Effector memory CD4-positive, alpha-beta T cell (primary cell): Measurements from ENCODE around the gene BRINP3.

Experiments used
- DNase-seq, 3 donors: peaks; one replicate each; pipeline ENCODE4 v3.0.0-alpha.2; 2020
- H3K27ac ChIP-seq: 2 replicates; pipeline ENCODE4 v1.7.0; 2013; ENCODE audit warnings: mild to moderate bottlenecking, low read length, moderate library complexity; ENCODE audit not compliant: insufficient read depth, poor library complexity, severe bottlenecking
- H3K27me3 ChIP-seq: replicated peaks from 2 replicates; pipeline ENCODE4 v1.7.0; 2013; ENCODE audit warnings: mild to moderate bottlenecking, low read length; ENCODE audit not compliant: insufficient read depth, control insufficient read depth, poor library complexity, severe bottlenecking
- H3K36me3 ChIP-seq: 2 replicates; pipeline ENCODE4 v1.7.0; 2013; ENCODE audit warnings: mild to moderate bottlenecking, low read length, moderate library complexity; ENCODE audit not compliant: control insufficient read depth, insufficient read depth
- H3K4me1 ChIP-seq: 2 replicates; pipeline ENCODE4 v1.7.0; 2013; ENCODE audit warnings: low read length, mild to moderate bottlenecking; ENCODE audit not compliant: control insufficient read depth, insufficient read depth, poor library complexity, severe bottlenecking
- H3K4me3 ChIP-seq: 2 replicates; pipeline ENCODE4 v1.7.0; 2013; ENCODE audit warnings: low read length, low read depth, mild to moderate bottlenecking; ENCODE audit not compliant: insufficient read depth, poor library complexity, severe bottlenecking
- H3K9me3 ChIP-seq: 2 replicates; pipeline ENCODE4 v1.7.0; 2013; ENCODE audit warnings: mild to moderate bottlenecking, low read length, moderate library complexity; ENCODE audit not compliant: control insufficient read depth

The BRINP3 gene

DNA sequence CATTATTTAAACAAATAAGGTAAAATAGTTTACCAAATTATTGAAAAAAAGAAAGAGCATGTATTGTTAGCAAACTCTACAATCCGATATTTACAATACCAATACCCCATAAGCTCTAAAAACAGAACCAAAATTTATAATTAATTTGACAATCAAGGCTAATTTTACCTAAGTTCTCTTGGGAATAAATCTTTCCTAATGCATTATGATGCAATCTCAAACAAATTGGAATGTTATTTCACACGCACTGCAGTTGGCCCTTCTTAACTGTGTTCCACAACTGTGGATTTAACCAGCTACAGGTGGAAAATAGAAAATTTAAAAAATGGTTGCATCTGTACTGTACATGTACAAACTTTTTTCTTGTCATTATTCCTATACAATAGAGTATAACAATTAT, 300.1 kb downstream of the BRINP3 start:
- no peaks in the 10 kb centered on the region for H3K36me3 ChIP-seq
- H3K4me1 ChIP-seq = no peaks in the 10 kb centered on the region
- no peaks in the 10 kb centered on the region for H3K27me3 ChIP-seq
- no peak overlapping the region for H3K27ac ChIP-seq
- H3K4me3 ChIP-seq = no peak overlapping the region
- no peaks in the 10 kb centered on the region for H3K9me3 ChIP-seq
- no peak for DNase-seq

- no peak for DNase-seq
- Histone ChIP-seq H3K27me3 (no peaks in the 10 kb centered on the region), H3K27ac (no peak overlapping the region), H3K4me1 (no peaks in the 10 kb centered on the region), H3K4me3 (no peak overlapping the region), H3K36me3 (no peaks in the 10 kb centered on the region), H3K9me3 (no peaks in the 10 kb centered on the region)
These were observed 300.9 kb downstream of the BRINP3 start for GRCh38 chr1:190176776-190177175.

DNA sequence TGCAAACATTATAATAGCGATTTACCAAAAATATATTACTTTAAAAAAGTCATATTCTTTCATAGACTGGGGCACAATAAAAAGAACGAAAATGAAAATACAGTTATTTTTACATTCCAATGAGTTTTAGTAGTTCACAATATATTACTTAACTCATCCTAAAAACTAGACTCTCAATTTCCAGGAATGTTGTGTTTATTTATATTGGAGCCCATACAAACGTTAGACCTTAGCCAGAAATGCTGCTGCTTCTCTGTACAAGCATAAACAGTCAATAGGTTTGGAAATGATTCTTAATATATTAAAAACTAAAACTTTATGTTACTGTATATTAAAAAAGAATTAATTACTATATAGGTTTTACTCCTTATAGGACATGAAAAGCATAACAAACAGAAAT, 302.3 kb downstream of the BRINP3 start:
- Histone ChIP-seq H3K4me1 (no peaks in the 10 kb centered on the region), H3K27me3 (no peaks in the 10 kb centered on the region), H3K27ac (no peak overlapping the region), H3K4me3 (no peak overlapping the region), H3K9me3 (no peaks in the 10 kb centered on the region), H3K36me3 (no peaks in the 10 kb centered on the region)
- DNase-seq = no peak

DNA sequence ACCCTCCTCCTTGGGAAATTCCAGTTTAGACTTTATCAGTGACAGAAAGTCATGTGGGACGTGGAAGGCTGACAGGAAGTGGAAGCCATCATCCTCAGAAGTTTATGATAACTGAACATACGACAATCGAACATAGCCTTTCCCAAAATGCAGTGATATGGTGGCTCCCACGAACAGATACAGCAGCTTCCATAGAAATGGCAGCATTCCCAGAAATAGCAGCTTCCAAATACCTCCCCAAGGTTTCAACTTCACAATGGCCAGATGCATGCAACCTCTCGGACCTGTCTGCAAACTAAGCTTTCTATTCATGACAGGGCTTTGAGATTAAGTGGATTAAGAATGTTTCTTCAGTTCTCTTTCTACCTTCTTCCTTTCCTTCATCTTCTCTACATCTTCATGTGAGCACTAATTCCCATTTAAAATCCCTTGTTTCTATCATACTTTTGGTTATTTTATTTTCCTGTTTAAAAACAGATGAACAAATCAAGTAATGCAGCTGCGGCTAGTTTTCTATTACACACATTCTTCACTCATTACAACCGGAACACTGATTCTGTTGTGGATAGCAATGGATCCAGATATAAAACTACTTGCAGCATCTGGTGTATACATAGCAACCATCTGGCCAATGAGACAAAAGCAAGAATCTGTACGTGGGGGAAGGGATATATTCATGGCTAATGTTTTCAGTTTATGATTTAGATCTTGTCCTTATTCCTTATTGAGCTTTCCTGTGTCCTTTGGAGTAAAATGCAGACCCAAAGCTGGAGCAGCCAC, 304.8 kb downstream of the BRINP3 start:
- H3K27me3 ChIP-seq = no peaks in the 10 kb centered on the region
- no peaks in the 10 kb centered on the region for H3K4me1 ChIP-seq
- H3K9me3 ChIP-seq = no peaks in the 10 kb centered on the region
- H3K27ac ChIP-seq = no peak overlapping the region
- no peaks in the 10 kb centered on the region for H3K36me3 ChIP-seq
- no peak for DNase-seq
- H3K4me3 ChIP-seq = no peak overlapping the region

DNA sequence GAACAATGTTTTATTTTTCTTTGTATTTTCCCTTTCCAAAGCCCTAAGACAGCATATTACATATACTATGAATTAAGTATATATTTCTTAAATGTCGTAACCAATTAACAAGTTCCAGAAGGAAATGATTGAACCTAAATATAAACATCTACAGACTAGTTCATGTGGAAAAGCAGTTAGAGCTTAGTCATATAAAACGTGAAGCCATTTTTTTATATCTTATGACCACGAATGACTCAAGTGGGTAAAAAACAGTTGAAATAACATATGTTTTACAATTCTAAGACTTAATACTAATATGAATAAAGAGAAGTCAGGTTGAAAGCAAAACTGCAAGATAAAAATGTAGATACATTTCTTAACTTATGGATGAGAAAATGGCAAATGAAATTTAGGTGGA, 307.3 kb downstream of the BRINP3 start:
- H3K27ac ChIP-seq = no peak overlapping the region
- H3K27me3 ChIP-seq = no peaks in the 10 kb centered on the region
- no peak overlapping the region for H3K4me3 ChIP-seq
- no peaks in the 10 kb centered on the region for H3K9me3 ChIP-seq
- H3K4me1 ChIP-seq = no peaks in the 10 kb centered on the region
- no peak for DNase-seq
- H3K36me3 ChIP-seq = no peaks in the 10 kb centered on the region

DNA sequence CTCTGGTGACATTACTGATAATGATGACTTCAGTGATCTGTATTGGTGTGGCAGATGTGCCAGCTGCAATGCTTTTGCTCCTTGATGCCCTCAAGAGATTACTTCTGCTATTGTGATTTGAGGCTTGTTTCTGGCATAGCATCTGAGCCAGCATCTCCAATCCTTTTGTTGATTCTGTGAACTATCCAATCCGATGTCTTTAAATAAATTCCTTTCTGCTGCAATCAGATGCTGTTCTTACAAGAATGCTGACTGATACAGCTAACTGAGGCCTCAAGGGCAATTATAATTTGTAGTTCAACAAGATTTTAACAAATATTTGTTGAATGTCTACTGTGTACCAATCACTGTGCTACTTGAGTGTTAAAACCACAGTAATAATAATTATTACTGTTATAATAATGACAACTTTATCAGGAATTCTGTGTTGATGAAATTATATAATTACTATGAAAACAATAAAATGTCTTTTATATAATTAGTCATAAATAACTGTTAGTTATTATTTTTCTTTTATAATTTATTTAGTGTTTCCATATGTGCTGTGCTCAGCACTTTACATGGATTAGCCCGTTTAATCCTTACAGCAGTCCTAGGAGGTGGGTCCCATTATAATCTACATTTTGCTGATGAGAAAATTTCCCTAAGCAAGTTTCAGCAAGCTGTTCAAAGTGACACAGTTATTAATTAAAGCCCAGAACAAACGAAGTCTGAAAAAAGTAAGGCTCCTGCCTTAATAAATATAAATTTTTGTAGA, 308.2 kb downstream of the BRINP3 start:
- no peak for DNase-seq
- H3K27ac ChIP-seq = no peak overlapping the region
- no peaks in the 10 kb centered on the region for H3K4me1 ChIP-seq
- H3K9me3 ChIP-seq = no peaks in the 10 kb centered on the region
- no peak overlapping the region for H3K4me3 ChIP-seq
- H3K27me3 ChIP-seq = no peaks in the 10 kb centered on the region
- no peaks in the 10 kb centered on the region for H3K36me3 ChIP-seq

DNA sequence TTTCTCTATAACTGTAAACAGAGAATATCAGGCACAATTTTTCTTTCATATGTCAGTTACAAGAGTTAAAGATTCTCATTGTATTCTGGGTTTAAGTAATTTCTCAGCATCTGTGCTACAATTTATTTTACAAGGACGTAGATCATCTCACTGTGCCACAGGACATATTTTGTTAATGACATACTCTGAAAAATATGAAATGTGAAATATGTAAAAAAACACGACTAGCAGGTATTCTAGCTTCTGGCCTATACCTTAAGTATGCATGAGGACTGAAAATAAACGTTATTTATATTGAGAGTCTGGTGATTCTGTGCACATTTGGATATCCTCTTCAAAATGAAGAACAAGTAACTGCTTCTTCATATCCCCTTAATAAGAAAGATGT, 308.8 kb downstream of the BRINP3 start:
- no peaks in the 10 kb centered on the region for H3K9me3 ChIP-seq
- no peaks in the 10 kb centered on the region for H3K4me1 ChIP-seq
- H3K27me3 ChIP-seq = no peaks in the 10 kb centered on the region
- H3K27ac ChIP-seq = no peak overlapping the region
- no peaks in the 10 kb centered on the region for H3K36me3 ChIP-seq
- no peak for DNase-seq
- no peak overlapping the region for H3K4me3 ChIP-seq

- Histone ChIP-seq H3K27ac (no peak overlapping the region), H3K27me3 (no peaks in the 10 kb centered on the region), H3K4me3 (no peak overlapping the region), H3K36me3 (no peaks in the 10 kb centered on the region), H3K9me3 (no peaks in the 10 kb centered on the region), H3K4me1 (no peaks in the 10 kb centered on the region)
- no peak for DNase-seq
These were observed 309.4 kb downstream of the BRINP3 start for GRCh38 chr1:190168116-190168892.

DNA sequence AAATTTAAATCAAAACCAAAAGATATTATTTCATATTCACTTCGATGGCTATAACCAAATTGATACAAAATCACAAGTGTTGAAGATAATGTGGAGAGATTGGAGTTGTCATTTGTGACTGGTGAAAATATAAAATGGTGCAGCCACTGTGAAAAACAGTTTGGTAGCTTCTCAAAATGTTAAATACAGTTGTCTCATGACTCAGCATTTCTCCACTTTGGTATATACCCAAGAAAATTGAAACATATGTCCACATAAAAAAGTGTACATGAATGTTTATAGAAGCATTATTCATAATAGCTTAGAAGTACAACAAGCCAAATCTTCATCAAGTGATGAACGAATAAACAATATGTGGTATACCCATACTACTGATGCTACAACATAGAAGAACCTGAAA, 318.5 kb downstream of the BRINP3 start:
- H3K9me3 ChIP-seq = no peaks in the 10 kb centered on the region
- DNase-seq = no peak
- no peaks in the 10 kb centered on the region for H3K4me1 ChIP-seq
- no peaks in the 10 kb centered on the region for H3K27me3 ChIP-seq
- no peak overlapping the region for H3K4me3 ChIP-seq
- H3K27ac ChIP-seq = no peak overlapping the region
- no peaks in the 10 kb centered on the region for H3K36me3 ChIP-seq

- Histone ChIP-seq H3K36me3 (no peaks in the 10 kb centered on the region), H3K27me3 (no peaks in the 10 kb centered on the region), H3K27ac (no peak overlapping the region), H3K4me3 (no peak overlapping the region), H3K9me3 (no peaks in the 10 kb centered on the region), H3K4me1 (no peaks in the 10 kb centered on the region)
- no peak for DNase-seq
These were observed 322.9 kb downstream of the BRINP3 start for GRCh38 chr1:190154744-190155143.
